Breast epithelium (tissue), 4 donors: ENCODE data around the gene DAND5. TPM values are rescaled to one million over a fixed set of nuclear protein-coding genes. Genes with fewer than 3 reads are reported as not detected.

Experiments used
- DNase-seq, 2 donors: peaks; one replicate each; pipeline ENCODE4 v3.0.0-alpha.2; 2019; ENCODE audit warnings: low spot score in 2 of 2
- H3K27ac ChIP-seq, 2 donors: fragments of 200-600 bp; sonication (generic) in 1 of 2; one replicate each; pipeline ENCODE4 v1.5.1; 2016 to 2019; ENCODE audit warnings: mild to moderate bottlenecking in 1 of 2
- H3K27me3 ChIP-seq, 2 donors: fragments of 200-600 bp; sonication (generic) in 1 of 2; one replicate each; pipeline versions ENCODE4 v1.5.1 to v1.6.0; 2017 to 2019; ENCODE audit warnings: control low read depth in 1 of 2, mild to moderate bottlenecking in 1 of 2
- H3K36me3 ChIP-seq: fragments of 200-600 bp; one replicate; pipeline ENCODE4 v1.5.1; 2019
- H3K4me1 ChIP-seq, 2 donors: fragments of 200-600 bp; sonication (generic); one replicate each; pipeline ENCODE4 v1.5.1; 2016 to 2019; ENCODE audit warnings: control low read depth in 1 of 2
- H3K4me3 ChIP-seq, 3 donors: fragments of 200-600 bp; sonication (generic); 1 replicate in 2 of 3; 2 replicates in 1 of 3; pipeline ENCODE4 v1.5.1; 2016 to 2019; ENCODE audit warnings: mild to moderate bottlenecking in 3 of 3, moderate library complexity in 2 of 3
- H3K9me3 ChIP-seq, 2 donors: fragments of 200-600 bp; sonication (generic) in 1 of 2; one replicate each; pipeline ENCODE4 v1.5.1; 2016 to 2019; ENCODE audit warnings: control low read depth in 1 of 2
- POLR2A ChIP-seq: fragments of 450-650 bp; IDR thresholded peaks from one replicate; pipeline ENCODE4 v1.6.1; 2016; ENCODE audit warnings: antibody characterized with exemption, mild to moderate bottlenecking, moderate library complexity
- POLR2AphosphoS5 ChIP-seq, 3 donors: sonication (generic); formaldehyde crosslinking; IDR thresholded peaks; one replicate each; pipeline ENCODE4 v1.6.1; 2017; ENCODE audit warnings: antibody characterized with exemption in 3 of 3
- intact Hi-C: fragments of 100-400 bp; cut with DNase I; formaldehyde crosslinking; loops from one replicate; pipeline ENCODE4 v1.15.1; 2023; ENCODE audit warnings: low total_unique reads
- total RNA-seq, 3 donors: library from RNA; depleted of rRNA; stranded (reverse); fragments of >200 nt; gene quantifications; one replicate each; pipeline ENCODE4 v1.1.0, GENCODE V29; 2016
- TF ChIP-seq, protein P1 (sequence below), 3 donors: fragments of 450-650 bp; IDR thresholded peaks; one replicate each; pipeline ENCODE4 v1.5.1; 2016 to 2017; ENCODE audit warnings: antibody characterized with exemption in 3 of 3, mild to moderate bottlenecking in 3 of 3, moderate library complexity in 3 of 3

Gene DAND5
- total RNA-seq, 3 donors from 2014 or later, result not detected

DNA sequence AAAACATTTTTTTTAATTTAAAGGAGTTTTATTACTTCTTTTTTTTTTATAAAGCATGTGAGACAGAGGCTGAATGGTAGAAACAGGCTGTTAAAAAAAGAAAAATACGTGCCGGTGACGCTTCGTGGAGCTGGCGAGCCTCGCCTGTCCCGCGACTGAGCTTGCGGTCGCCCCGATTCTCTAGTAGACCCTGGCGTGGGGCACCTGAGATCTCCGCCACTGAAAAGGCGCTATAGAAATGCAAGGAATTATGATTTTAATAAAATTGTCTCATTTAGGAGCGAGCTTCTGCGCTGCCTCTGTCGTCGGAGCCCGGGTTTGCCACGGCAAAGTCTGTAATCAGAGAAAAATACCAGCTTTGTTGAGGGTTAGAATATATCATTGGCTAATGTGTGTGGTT, 44.3 kb downstream of the DAND5 start:
- Histone ChIP-seq H3K4me3 (peak overlapping the region; percentile 44 to 76 (median 45)), H3K9me3 (no peaks in the 10 kb centered on the region), H3K27me3 (no peaks in the 10 kb centered on the region), H3K36me3 (no peaks in the 10 kb centered on the region), H3K27ac (peak overlapping the region; percentile 94 to 95), H3K4me1 (peaks cover 19 to 37% of the 10 kb centered on the region in 2 donors)
- TF ChIP-seq, protein P1, sequence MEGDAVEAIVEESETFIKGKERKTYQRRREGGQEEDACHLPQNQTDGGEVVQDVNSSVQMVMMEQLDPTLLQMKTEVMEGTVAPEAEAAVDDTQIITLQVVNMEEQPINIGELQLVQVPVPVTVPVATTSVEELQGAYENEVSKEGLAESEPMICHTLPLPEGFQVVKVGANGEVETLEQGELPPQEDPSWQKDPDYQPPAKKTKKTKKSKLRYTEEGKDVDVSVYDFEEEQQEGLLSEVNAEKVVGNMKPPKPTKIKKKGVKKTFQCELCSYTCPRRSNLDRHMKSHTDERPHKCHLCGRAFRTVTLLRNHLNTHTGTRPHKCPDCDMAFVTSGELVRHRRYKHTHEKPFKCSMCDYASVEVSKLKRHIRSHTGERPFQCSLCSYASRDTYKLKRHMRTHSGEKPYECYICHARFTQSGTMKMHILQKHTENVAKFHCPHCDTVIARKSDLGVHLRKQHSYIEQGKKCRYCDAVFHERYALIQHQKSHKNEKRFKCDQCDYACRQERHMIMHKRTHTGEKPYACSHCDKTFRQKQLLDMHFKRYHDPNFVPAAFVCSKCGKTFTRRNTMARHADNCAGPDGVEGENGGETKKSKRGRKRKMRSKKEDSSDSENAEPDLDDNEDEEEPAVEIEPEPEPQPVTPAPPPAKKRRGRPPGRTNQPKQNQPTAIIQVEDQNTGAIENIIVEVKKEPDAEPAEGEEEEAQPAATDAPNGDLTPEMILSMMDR (IDR thresholded peaks at IDR 0.05), result no peak
- TF ChIP-seq POLR2A (no peak), POLR2AphosphoS5 (IDR thresholded peaks at IDR 0.05) (no peak)
- intact Hi-C loops, result loop anchor here (1.0 kb wide), 1 partner anchor 37 kb away; no protein-coding TSS in a partner anchor
- no peak for DNase-seq

DNA sequence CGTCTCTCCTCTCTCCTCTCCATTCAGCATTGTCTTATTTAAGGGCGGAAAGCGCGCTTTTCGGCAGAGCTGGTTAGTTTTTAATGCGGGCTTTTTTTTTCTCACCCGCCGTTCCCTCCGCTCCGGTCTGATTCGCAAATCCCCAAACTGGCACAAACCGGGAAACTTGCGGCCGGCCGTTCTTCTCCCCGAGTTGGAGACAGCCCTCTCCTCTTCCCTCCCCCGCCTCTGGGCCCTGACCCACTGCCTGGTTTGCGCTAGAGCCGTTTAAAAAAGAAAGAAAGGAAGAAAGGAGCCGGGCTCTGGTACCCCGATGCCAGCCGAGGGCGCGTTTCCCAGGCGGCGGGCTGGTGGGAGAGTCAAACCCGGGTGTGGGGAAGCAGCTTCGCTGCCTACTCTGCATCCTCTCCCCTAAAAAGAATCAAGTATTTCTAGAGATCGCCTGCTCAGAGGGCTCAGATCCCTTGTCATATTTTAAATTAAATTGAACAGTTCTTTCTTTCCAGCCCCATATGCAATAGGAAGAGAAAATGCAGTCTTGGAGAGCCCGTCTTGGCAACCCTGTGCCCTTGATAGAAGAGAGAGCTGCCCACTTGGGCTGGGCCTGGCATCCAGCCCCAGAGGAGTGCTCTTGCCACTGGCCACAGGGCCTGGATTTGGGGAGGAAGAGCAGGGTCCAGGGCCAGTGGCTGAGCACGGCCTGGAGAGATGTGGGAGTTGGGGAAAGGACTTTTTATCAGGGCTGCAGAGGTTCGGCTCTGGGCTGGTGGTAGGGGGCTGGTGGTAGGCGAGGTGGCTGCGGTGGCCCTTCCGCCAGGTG, 44.9 kb downstream of the DAND5 start:
- no peaks in the 10 kb centered on the region for H3K36me3 ChIP-seq
- TF ChIP-seq, protein P1 (IDR thresholded peaks at IDR 0.05), result no peak
- TF ChIP-seq POLR2A (no peak), POLR2AphosphoS5 (IDR thresholded peaks at IDR 0.05) (no peak)
- peak overlapping the region; percentile 44 to 76 (median 45) for H3K4me3 ChIP-seq
- no peaks in the 10 kb centered on the region for H3K27me3 ChIP-seq
- H3K9me3 ChIP-seq, result no peaks in the 10 kb centered on the region
- H3K4me1 ChIP-seq, result peaks cover 17 to 34% of the 10 kb centered on the region in 2 donors
- peak overlapping the region; percentile 94 to 95 for H3K27ac ChIP-seq
- intact Hi-C loops, result loop anchor here (1.0 kb wide), 1 partner anchor 38 kb away; no protein-coding TSS in a partner anchor
- no peak for DNase-seq

DNA sequence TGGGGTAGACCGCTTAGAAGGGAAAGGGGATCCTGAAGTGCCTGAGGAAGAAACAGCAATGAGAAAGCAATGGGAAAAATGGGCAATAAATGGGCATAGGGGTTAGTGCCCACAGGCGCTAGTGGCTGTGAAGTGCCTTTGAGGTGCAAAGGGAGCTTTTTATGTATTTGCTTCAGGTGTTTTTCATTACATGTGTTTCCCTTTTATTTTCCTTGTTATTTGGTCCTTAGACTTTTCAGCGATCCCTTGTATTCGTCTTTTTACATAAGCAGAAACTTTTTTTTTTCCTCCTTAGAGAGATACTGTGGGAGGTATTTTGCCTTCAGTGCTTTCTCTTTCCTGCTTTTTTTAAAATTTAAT, 45.5 kb downstream of the DAND5 start:
- Histone ChIP-seq H3K27me3 (no peaks in the 10 kb centered on the region), H3K36me3 (no peaks in the 10 kb centered on the region), H3K27ac (peak overlapping the region; percentile 94 to 95), H3K9me3 (no peaks in the 10 kb centered on the region), H3K4me3 (peak overlapping the region; percentile 44 to 76 (median 45)), H3K4me1 (peaks cover 17 to 29% of the 10 kb centered on the region in 2 donors)
- intact Hi-C loops, result loop anchor here (1.0 kb wide), 1 partner anchor 39 kb away; no protein-coding TSS in a partner anchor
- no peak for DNase-seq
- TF ChIP-seq POLR2AphosphoS5 (IDR thresholded peaks at IDR 0.05) (no peak), POLR2A (no peak)
- TF ChIP-seq, protein P1 (IDR thresholded peaks at IDR 0.05), result no peak

DNA sequence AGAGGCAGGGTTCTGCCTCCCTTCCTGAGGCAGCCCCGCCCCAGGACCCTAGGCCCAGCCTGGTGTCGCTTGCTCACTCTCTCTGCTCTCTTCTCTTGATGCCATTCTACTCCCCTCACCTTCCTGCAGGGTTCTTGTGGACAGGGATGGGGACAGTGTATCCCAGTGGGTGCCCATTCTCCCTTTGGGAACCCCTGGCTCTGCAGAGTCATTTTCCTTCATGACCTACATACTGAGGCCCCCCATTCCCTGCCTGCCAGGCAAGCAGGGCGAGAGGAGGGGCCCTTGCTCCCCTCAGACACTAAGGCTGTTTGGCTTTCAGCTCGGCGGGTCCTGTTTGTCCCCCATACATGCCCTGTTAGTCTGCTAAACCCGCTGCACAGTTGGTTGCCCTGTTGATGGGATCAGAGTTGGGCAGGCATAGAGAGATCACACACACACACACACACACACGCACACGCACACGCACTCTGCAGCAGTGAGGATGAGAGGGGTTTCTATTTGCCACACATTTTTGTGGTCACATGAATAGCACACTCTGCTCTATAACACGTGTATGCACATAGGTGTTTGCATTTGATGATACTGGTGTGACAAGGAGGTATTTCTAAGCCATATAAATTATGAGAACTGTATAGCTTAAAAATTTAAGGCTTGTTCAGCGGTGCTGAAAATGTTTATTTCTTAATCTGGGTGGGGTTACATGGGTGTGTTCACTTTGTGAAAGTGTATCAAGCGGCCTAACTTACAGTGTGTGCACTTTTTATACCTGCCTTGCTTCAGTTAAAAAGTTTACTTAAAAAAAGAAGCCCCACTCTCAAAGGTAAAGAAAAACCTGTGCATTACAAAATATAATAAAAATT, 46.2 kb downstream of the DAND5 start:
- no peaks in the 10 kb centered on the region for H3K27me3 ChIP-seq
- H3K9me3 ChIP-seq, result no peaks in the 10 kb centered on the region
- H3K27ac ChIP-seq, result peak overlapping the region; percentile 92 to 95
- TF ChIP-seq, protein P1 (IDR thresholded peaks at IDR 0.05), result no peak
- TF ChIP-seq POLR2A (no peak), POLR2AphosphoS5 (IDR thresholded peaks at IDR 0.05) (no peak)
- peaks cover 17 to 27% of the 10 kb centered on the region in 2 donors for H3K4me1 ChIP-seq
- intact Hi-C loops, result no loop called here
- H3K4me3 ChIP-seq, result peak overlapping the region in 2 of 3 donors; percentile 45 to 47
- no peak for DNase-seq
- no peaks in the 10 kb centered on the region for H3K36me3 ChIP-seq
